GM18907 (cell line): Measurements from ENCODE around the gene HGF.

Source experiments
- ATAC-seq: cut with Tn5 transposase; IDR thresholded peaks from one replicate; pipeline ENCODE4 v1.9.1; 2021; ENCODE audit warnings: mild to moderate bottlenecking, moderate library complexity; ENCODE audit not compliant: unreplicated experiment

HGF gene

GRCh38 chr7:81687062-81687461, 82.8 kb downstream of the HGF start:
- ATAC-seq: no peak

GRCh38 chr7:81685270-81685868, 84.5 kb downstream of the HGF start:
- peak; percentile 30 for ATAC-seq

GRCh38 chr7:81684514-81685269, 85.2 kb downstream of the HGF start:
- peak; percentile 94 for ATAC-seq

GRCh38 chr7:81684033-81684432, 85.8 kb downstream of the HGF start:
- ATAC-seq: no peak

- ATAC-seq: no peak
Observed at GRCh38 chr7:81682873-81683272, 87.0 kb downstream of the HGF start.

- no peak for ATAC-seq
Observed at GRCh38 chr7:81680120-81680519, 89.7 kb downstream of the HGF start.

GRCh38 chr7:81676813-81677212, 93.0 kb downstream of the HGF start:
- no peak for ATAC-seq

- ATAC-seq: no peak
Observed at GRCh38 chr7:81676105-81676811, 93.6 kb downstream of the HGF start.

GRCh38 chr7:81674431-81674830, 95.4 kb downstream of the HGF start:
- ATAC-seq: no peak

- ATAC-seq: no peak
Observed at GRCh38 chr7:81672872-81673271, 97.0 kb downstream of the HGF start.

GRCh38 chr7:81669476-81670105, 100.3 kb downstream of the HGF start:
- ATAC-seq: no peak

- no peak for ATAC-seq
Observed at GRCh38 chr7:81666209-81666608, 103.6 kb downstream of the HGF start.

GRCh38 chr7:81665236-81665635, 104.6 kb downstream of the HGF start:
- no peak for ATAC-seq

GRCh38 chr7:81664304-81664703, 105.5 kb downstream of the HGF start:
- no peak for ATAC-seq

GRCh38 chr7:81662531-81662930, 107.3 kb downstream of the HGF start:
- ATAC-seq: no peak

GRCh38 chr7:81659697-81660395, 110.0 kb downstream of the HGF start:
- ATAC-seq: no peak

- ATAC-seq: no peak
Observed at GRCh38 chr7:81657551-81657950, 112.3 kb downstream of the HGF start.

- no peak for ATAC-seq
Observed at GRCh38 chr7:81655271-81655670, 114.6 kb downstream of the HGF start.

GRCh38 chr7:81652225-81652624, 117.6 kb downstream of the HGF start:
- ATAC-seq: no peak
